NCI-H748 (cell line): ENCODE data around the gene RYR1.
A peak's percentile ranks its signal among the peaks of the same experiment; 100 is the strongest.
"Not testable (repeated sequence)": the region's sequence is repeated elsewhere in the genome, so short reads cannot be mapped to it uniquely, and the experiment has no call there.

Source experiments
- DNase-seq: peaks from one replicate; lab custom pipeline; 2025; ENCODE audit not compliant: unreplicated experiment; lab: John Stamatoyannopoulos, UW

RYR1 gene

GRCh38 chr19:38559428-38560401 is 126.2 kb downstream of the RYR1 start:
- DNase-seq = no peak

GRCh38 chr19:38561053-38561606 is 127.6 kb downstream of the RYR1 start:
- no peak for DNase-seq

- DNase-seq = no peak
These were observed 128.2 kb downstream of the RYR1 start for GRCh38 chr19:38561658-38562057.

- DNase-seq = no peak
These were observed 128.6 kb downstream of the RYR1 start for GRCh38 chr19:38562096-38562495.

- DNase-seq = no peak
These were observed 130.0 kb downstream of the RYR1 start for GRCh38 chr19:38563475-38563874.

GRCh38 chr19:38564981-38565690 is 131.6 kb downstream of the RYR1 start:
- peak; percentile 73 for DNase-seq

- DNase-seq = no peak
These were observed 132.2 kb downstream of the RYR1 start for GRCh38 chr19:38565691-38566105.

- no peak for DNase-seq
These were observed 136.0 kb downstream of the RYR1 start for GRCh38 chr19:38569368-38569983.

GRCh38 chr19:38571682-38572081 is 138.2 kb downstream of the RYR1 start:
- DNase-seq = no peak

GRCh38 chr19:38577826-38578225 is 144.3 kb downstream of the RYR1 start:
- no peak for DNase-seq

GRCh38 chr19:38579304-38579703 is 145.8 kb downstream of the RYR1 start:
- not testable (repeated sequence) for DNase-seq

GRCh38 chr19:38580080-38580479 is 146.6 kb downstream of the RYR1 start:
- DNase-seq = no peak

GRCh38 chr19:38583219-38583984 is 149.9 kb downstream of the RYR1 start:
- DNase-seq = no peak

GRCh38 chr19:38583985-38584305 is 150.5 kb downstream of the RYR1 start:
- no peak for DNase-seq

GRCh38 chr19:38587562-38587961 is 154.1 kb downstream of the RYR1 start:
- DNase-seq = no peak

GRCh38 chr19:38588041-38588440 is 154.6 kb downstream of the RYR1 start:
- no peak for DNase-seq

GRCh38 chr19:38592940-38593339 is 159.4 kb downstream of the RYR1 start:
- no peak for DNase-seq

GRCh38 chr19:38596057-38596981 is 162.8 kb downstream of the RYR1 start:
- peak; percentile 95 for DNase-seq

- no peak for DNase-seq
These were observed 163.6 kb downstream of the RYR1 start for GRCh38 chr19:38597075-38597474.

- DNase-seq = no peak
These were observed 166.2 kb downstream of the RYR1 start for GRCh38 chr19:38599722-38600121.
